OCI-LY3 (cell line): ENCODE results near the gene SLC38A5.

Experiments used
- H2AFZ ChIP-seq: fragments of 200-600, 300-600 bp; shearing (Covaris generic); 2 replicates; pipeline ENCODE4 v1.6.0; 2014; ENCODE audit warnings: antibody characterized with exemption, low read depth, low read length
- H3K27ac ChIP-seq: fragments of 200-600, 300-600 bp; sonication (generic); 2 replicates; pipeline ENCODE4 v1.5.1; 2014; ENCODE audit warnings: mild to moderate bottlenecking, low read length, moderate library complexity, mixed read lengths
- H3K27me3 ChIP-seq: fragments of 200-600, 300-600 bp; sonication (generic); 2 replicates; pipeline ENCODE4 v1.6.1; 2014; ENCODE audit warnings: low read depth, low read length, mixed read lengths
- H3K36me3 ChIP-seq: fragments of 200-600, 300-600 bp; sonication (generic); replicated peaks from 2 replicates; pipeline ENCODE3; 2014; ENCODE audit warnings: low read depth, low read length, mixed read lengths
- H3K4me1 ChIP-seq: fragments of 300-600, 200-600 bp; sonication (generic); 2 replicates; pipeline ENCODE4 v1.6.1; 2014; ENCODE audit warnings: low read length, mixed read lengths
- H3K4me2 ChIP-seq: fragments of 200-600, 300-600 bp; sonication (generic); 2 replicates; pipeline ENCODE4 v1.6.1; 2014; ENCODE audit warnings: low read length, mixed read lengths
- H3K4me3 ChIP-seq: fragments of 300-600, 200-600 bp; sonication (generic); 2 replicates; pipeline ENCODE4 v1.5.1; 2014; ENCODE audit warnings: antibody characterized with exemption, mild to moderate bottlenecking, low read length, moderate library complexity
- H3K79me2 ChIP-seq: fragments of 300-600, 200-600 bp; shearing (Covaris generic); 2 replicates; pipeline ENCODE4 v1.6.1; 2014; ENCODE audit warnings: mild to moderate bottlenecking, low read length, mixed read lengths
- H3K9ac ChIP-seq: fragments of 300-600, 200-600 bp; shearing (Covaris generic); 2 replicates; pipeline ENCODE4 v1.6.0; 2014; ENCODE audit warnings: mild to moderate bottlenecking, low read length, moderate library complexity
- H3K9me3 ChIP-seq: fragments of 200-600, 300-600 bp; shearing (Covaris generic); 2 replicates; pipeline ENCODE4 v1.6.1; 2014; ENCODE audit warnings: low read length, mixed read lengths; ENCODE audit not compliant: insufficient read depth
- H4K20me1 ChIP-seq: fragments of 200-600, 300-600 bp; sonication (generic); 2 replicates; pipeline ENCODE4 v1.6.1; 2016; ENCODE audit warnings: low read length, mixed read lengths; ENCODE audit not compliant: insufficient read depth
- EZH2phosphoT487 ChIP-seq: fragments of 200-600 bp; shearing (Covaris generic); IDR thresholded peaks from 2 replicates; pipeline ENCODE4 v1.6.1; 2018; ENCODE audit warnings: antibody characterized with exemption, mixed run types, low read depth
- TF ChIP-seq, protein P1 (sequence below): fragments of 200-600, 300-600 bp; sonication (generic); IDR thresholded peaks from 2 replicates; pipeline ENCODE4 v1.5.1; 2014; ENCODE audit warnings: antibody characterized with exemption, low read length, low read depth

SLC38A5 gene

DNA sequence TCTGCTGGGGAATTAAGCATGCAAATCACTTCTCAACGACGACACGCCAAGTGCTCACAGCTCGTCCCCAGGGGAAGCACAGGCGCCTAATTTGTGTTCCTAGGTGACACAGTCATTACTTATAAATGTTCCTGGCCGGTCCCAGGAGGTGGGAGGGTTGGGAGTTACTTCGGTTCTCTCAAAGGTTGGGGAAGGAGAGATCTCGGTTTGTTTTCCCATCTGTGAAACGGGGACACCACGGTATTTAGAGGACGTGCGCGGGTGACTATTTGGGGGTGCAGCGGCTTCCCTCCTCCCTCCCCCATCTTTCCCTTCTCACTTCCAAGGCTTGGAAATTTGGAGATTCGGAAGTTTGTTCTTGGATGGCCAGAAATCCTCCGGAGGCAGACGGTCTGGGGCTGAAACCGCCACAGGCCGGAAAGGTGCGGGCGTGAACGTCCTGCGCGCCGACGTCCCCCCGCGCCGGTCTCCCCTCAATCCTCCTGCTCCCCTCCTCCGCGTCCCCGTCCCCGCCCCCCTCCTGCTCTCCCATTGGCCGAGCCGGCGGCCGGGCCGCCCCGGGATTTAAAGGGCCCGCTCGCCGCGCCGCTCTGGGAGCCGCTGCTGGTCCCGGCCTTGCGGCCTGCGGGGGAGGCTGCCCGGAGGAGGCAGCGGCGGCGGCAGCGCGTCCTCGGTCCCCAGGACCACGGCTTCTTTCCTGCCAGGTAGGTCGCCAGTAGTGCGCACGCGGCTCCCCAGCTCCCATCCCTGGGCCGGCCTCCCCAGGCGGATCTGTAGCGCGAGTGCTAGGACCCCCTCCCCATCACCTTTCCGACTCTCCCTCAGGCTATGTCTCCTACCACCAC is 38.6 kb upstream of the SLC38A5 start, which contains the start of gene PORCN:
Gene PORCN (plus strand): TSS at position 593 of the 845 bp plus-strand sequence. CDS start 829 bp downstream, outside the sequence.
- Histone ChIP-seq H3K27ac (peak within 1 kb of the TSS; percentile 66), H3K4me1 (peaks cover 5% of the 10 kb centered on the region; the same call in 1 of the 2 replicates), H3K79me2 (no peaks in the 10 kb centered on the region), H2AFZ (peak within 1 kb of the TSS; percentile 88), H3K27me3 (no peaks in the 10 kb centered on the region), H4K20me1 (no peaks in the 10 kb centered on the region), H3K36me3 (no peaks in the 10 kb centered on the region), H3K9me3 (no peaks in the 10 kb centered on the region), H3K4me3 (peak within 1 kb of the TSS; percentile 94), H3K4me2 (peak within 1 kb of the TSS; percentile 87), H3K9ac (peak within 1 kb of the TSS; percentile 88)
- TF ChIP-seq, protein P1, sequence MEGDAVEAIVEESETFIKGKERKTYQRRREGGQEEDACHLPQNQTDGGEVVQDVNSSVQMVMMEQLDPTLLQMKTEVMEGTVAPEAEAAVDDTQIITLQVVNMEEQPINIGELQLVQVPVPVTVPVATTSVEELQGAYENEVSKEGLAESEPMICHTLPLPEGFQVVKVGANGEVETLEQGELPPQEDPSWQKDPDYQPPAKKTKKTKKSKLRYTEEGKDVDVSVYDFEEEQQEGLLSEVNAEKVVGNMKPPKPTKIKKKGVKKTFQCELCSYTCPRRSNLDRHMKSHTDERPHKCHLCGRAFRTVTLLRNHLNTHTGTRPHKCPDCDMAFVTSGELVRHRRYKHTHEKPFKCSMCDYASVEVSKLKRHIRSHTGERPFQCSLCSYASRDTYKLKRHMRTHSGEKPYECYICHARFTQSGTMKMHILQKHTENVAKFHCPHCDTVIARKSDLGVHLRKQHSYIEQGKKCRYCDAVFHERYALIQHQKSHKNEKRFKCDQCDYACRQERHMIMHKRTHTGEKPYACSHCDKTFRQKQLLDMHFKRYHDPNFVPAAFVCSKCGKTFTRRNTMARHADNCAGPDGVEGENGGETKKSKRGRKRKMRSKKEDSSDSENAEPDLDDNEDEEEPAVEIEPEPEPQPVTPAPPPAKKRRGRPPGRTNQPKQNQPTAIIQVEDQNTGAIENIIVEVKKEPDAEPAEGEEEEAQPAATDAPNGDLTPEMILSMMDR: no peak
- TF ChIP-seq EZH2phosphoT487: no peak

DNA sequence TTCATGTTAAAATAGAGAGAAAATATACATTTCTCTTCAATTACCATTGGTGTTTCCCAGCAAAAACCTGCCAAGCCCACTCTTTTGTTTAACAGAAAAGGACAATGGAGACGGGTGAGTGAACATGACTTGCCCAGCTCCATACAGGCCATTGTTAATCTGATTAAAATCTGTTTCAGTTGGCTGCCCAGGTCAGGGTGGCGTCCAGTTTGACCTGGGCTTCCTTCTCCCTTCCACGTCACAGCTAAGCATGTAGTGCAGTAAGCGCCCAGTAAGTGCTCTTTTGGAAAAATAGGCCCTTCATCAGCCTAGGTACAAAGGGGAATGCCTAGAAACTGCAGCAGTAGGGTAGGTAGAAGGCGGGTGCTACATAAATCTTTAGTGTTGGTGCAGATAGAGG is 37.2 kb upstream of the SLC38A5 start:
- Histone ChIP-seq H3K4me1 (peaks cover 5% of the 10 kb centered on the region; the same call in 1 of the 2 replicates), H3K36me3 (no peaks in the 10 kb centered on the region), H3K4me2 (no peak overlapping the region), H3K9ac (no peak overlapping the region), H3K27me3 (no peaks in the 10 kb centered on the region), H3K79me2 (no peaks in the 10 kb centered on the region), H3K4me3 (no peak overlapping the region), H4K20me1 (no peaks in the 10 kb centered on the region), H3K9me3 (no peaks in the 10 kb centered on the region), H2AFZ (no peak overlapping the region), H3K27ac (no peak overlapping the region)
- TF ChIP-seq, protein P1: no peak
- no peak for TF ChIP-seq EZH2phosphoT487

DNA sequence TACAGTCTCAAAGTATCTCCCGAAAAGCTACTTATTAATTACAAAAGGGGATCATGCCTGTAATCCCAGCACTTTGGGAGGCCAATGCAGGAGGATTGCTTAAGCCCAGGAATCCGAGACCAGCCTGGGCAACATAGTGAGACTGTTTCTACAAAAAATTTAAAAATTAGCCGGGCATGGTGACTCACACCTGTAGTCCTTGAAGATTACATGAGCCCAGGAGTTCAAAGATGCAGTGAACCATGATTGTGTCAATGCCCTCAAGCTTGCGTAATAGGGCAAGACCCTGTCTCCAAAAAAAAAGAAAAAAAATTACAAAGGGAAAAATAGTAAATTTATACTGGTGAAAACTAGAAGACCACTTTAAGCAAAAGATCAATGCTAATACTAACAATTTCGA is 35.4 kb upstream of the SLC38A5 start:
- Histone ChIP-seq H3K9ac (no peak overlapping the region), H3K4me1 (peaks cover 5% of the 10 kb centered on the region; the same call in 1 of the 2 replicates), H2AFZ (no peak overlapping the region), H3K79me2 (no peaks in the 10 kb centered on the region), H3K9me3 (no peaks in the 10 kb centered on the region), H3K4me2 (no peak overlapping the region), H3K27me3 (no peaks in the 10 kb centered on the region), H3K27ac (no peak overlapping the region), H3K36me3 (no peaks in the 10 kb centered on the region), H4K20me1 (no peaks in the 10 kb centered on the region), H3K4me3 (no peak overlapping the region)
- no peak for TF ChIP-seq EZH2phosphoT487
- TF ChIP-seq, protein P1: no peak

DNA sequence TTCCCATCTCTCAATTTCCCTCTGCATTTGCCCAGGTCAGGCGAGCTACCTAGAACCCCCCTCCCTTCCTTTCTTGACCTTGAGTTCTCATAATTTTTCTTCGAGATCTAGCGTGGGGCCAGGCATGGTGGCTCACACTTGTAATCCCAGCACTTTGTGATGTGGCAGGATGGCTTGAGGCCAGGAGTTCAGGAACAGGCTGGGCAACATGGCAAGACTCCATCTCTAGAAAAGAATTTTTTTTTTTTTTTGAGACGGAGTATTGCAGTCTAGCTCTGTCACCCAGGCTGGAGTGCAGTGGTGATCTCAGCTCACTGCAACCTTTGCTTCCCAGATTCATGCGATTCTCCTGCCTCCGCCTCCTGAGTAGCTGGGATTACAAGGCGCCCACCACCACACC is 34.2 kb upstream of the SLC38A5 start:
- H3K9me3 ChIP-seq: no peaks in the 10 kb centered on the region

More for the DNA sequence above, 34.2 kb upstream of the SLC38A5 start:
- no peaks in the 10 kb centered on the region for H3K4me1 ChIP-seq
- H2AFZ ChIP-seq: no peak overlapping the region
- TF ChIP-seq, protein P1: no peak
- no peak for TF ChIP-seq EZH2phosphoT487
- H4K20me1 ChIP-seq: no peaks in the 10 kb centered on the region
- no peaks in the 10 kb centered on the region for H3K36me3 ChIP-seq
- H3K9ac ChIP-seq: no peak overlapping the region
- H3K4me3 ChIP-seq: no peak overlapping the region
- H3K4me2 ChIP-seq: no peak overlapping the region
- H3K79me2 ChIP-seq: no peaks in the 10 kb centered on the region
- no peak overlapping the region for H3K27ac ChIP-seq
- H3K27me3 ChIP-seq: no peaks in the 10 kb centered on the region
